GM10266 (cell line): ENCODE results near the gene ZFHX3.

ENCODE experiments used
- DNase-seq: peaks from one replicate; pipeline ENCODE4 v3.0.0; 2012; ENCODE audit errors: extremely low spot score
- CTCF ChIP-seq: IDR thresholded peaks from 2 replicates; pipeline ENCODE4 v1.5.1; 2012; ENCODE audit warnings: mild to moderate bottlenecking, low read depth; ENCODE audit not compliant: control insufficient read depth, insufficient read depth; ENCODE audit errors: missing control alignments

Gene ZFHX3

GRCh38 chr16:72824761-72825160, 223.2 kb downstream of the ZFHX3 start:
- no peak for DNase-seq
- no peak for TF ChIP-seq CTCF

- no peak for DNase-seq
- TF ChIP-seq CTCF, result no peak
Observed at GRCh38 chr16:72824027-72824426, 223.9 kb downstream of the ZFHX3 start.

- no peak for DNase-seq
- no peak for TF ChIP-seq CTCF
Observed at GRCh38 chr16:72821185-72821950, 226.6 kb downstream of the ZFHX3 start.

GRCh38 chr16:72819345-72819744, 228.6 kb downstream of the ZFHX3 start:
- no peak for DNase-seq
- no peak for TF ChIP-seq CTCF

GRCh38 chr16:72818236-72818845, 229.6 kb downstream of the ZFHX3 start:
- no peak for DNase-seq
- no peak for TF ChIP-seq CTCF

- DNase-seq, result no peak
- TF ChIP-seq CTCF, result no peak
Observed at GRCh38 chr16:72815348-72816318, 232.3 kb downstream of the ZFHX3 start.
